GM10248 (cell line): ENCODE measurements around the gene EHD4.

Experiments
- CTCF ChIA-PET: fragments of 300-600 bp; sonication (Branson Sonifier 250); formaldehyde crosslinking; extraction: SDS; loops from one replicate; lab custom pipeline; 2021; ENCODE audit warnings: antibody characterized with exemption; lab: Yijun Ruan, JAX
- POLR2A ChIA-PET: fragments of 350-650 bp; sonication (Branson Sonifier 250); formaldehyde crosslinking; extraction: SDS; loops from one replicate; lab custom pipeline; 2020; ENCODE audit warnings: antibody characterized with exemption; lab: Yijun Ruan, JAX
- DNase-seq: peaks from one replicate; pipeline ENCODE4 v3.0.0; 2012; ENCODE audit errors: extremely low spot score
- TF ChIP-seq, protein P1 (sequence below): IDR thresholded peaks from 2 replicates; pipeline ENCODE4 v1.5.1; 2012; ENCODE audit warnings: mild to moderate bottlenecking, low read depth; ENCODE audit errors: extremely low read depth, missing control alignments, control extremely low read depth

Gene EHD4

DNA sequence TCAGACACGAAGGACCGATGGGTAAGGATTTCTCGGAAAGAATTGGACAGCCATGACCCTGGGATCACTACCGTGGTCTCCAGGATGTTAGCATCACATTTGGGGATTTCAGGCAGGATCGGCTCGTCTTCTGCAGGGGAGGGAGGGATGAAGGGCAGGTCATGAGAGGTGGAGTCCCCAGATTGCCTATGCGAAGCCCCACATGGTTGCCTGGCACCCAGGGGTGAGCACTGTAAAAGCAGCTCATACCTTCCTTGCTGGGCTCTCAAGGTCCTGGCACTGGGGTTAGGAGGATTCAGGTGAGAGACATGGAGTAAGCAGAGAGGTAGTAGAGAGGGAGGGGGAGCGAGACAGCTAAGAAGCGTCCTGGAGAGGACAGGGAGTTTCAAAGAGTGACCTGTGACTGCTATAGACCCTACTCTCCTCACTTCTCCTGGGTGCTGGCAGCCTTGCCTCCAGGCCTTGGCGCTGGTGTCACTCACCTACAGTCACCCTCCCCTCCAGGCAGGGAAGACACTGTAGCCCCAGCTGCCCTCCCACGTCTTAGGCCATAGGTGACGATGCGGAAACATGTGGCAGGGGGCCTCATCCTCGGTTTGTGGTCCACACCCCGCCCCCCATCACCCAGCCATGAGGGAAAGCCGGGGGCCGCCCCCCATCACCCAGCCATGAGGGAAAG lies 15.0 kb upstream of the EHD4 start:
- ChIA-PET CTCF (interaction anchor here (4.1 to 9.8 kb wide), 6 partner anchors 15 to 96 kb away, joined by 20 to 133 read pairs (median 61); no protein-coding TSS in a partner anchor), POLR2A (no interaction called here)
- TF ChIP-seq, protein P1, sequence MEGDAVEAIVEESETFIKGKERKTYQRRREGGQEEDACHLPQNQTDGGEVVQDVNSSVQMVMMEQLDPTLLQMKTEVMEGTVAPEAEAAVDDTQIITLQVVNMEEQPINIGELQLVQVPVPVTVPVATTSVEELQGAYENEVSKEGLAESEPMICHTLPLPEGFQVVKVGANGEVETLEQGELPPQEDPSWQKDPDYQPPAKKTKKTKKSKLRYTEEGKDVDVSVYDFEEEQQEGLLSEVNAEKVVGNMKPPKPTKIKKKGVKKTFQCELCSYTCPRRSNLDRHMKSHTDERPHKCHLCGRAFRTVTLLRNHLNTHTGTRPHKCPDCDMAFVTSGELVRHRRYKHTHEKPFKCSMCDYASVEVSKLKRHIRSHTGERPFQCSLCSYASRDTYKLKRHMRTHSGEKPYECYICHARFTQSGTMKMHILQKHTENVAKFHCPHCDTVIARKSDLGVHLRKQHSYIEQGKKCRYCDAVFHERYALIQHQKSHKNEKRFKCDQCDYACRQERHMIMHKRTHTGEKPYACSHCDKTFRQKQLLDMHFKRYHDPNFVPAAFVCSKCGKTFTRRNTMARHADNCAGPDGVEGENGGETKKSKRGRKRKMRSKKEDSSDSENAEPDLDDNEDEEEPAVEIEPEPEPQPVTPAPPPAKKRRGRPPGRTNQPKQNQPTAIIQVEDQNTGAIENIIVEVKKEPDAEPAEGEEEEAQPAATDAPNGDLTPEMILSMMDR = no peak
- no peak for DNase-seq

DNA sequence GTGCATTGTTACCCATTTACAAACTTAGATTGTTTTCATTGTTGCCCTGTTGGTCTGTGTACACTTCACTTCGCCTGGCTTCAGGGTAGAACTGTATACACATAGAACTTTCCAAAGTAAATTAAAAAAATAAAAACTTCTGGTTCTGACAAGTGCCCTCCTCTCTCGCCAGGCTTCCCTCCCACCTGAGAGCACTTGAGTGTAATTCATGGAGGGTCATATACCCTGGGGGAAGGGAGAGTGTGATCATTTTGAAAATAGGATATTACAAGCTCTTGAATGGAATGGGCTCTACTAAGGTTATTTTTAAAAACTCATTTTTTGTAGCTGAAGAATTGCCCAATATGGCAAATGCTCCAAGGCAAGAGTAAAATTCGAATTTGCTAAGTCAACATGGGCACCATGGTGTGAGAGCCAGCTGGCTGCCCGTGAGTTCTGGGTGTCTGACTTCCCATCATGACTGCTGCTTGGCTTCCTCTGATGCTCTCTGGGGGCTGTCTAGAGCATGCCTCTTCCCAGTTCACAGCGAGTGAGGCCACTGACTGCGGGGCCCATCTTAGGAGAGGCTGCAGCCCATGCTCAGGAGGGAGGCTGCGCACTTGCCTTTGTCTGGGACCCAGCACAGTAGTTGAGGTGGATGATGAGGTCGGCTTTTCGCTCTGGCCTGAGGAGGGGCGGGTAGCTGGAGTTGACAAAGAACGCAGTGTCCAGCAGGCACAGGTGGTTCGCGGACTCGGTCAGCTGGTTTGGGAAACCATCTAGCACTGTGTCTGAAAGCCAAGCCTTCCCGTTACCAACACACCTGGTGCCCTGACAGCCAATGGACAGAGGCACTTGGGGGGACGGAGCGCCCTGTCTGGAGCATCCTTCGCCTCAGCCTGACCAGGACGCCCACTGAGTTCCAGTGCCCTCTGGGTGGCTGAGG lies 13.1 kb upstream of the EHD4 start:
- TF ChIP-seq, protein P1 = no peak
- ChIA-PET POLR2A (no interaction called here), CTCF (interaction anchor here (1.2 to 9.8 kb wide), 6 partner anchors 8 to 98 kb away, joined by 4 to 133 read pairs (median 8); partner anchors contain the start of gene EHD4)
- DNase-seq = no peak

DNA sequence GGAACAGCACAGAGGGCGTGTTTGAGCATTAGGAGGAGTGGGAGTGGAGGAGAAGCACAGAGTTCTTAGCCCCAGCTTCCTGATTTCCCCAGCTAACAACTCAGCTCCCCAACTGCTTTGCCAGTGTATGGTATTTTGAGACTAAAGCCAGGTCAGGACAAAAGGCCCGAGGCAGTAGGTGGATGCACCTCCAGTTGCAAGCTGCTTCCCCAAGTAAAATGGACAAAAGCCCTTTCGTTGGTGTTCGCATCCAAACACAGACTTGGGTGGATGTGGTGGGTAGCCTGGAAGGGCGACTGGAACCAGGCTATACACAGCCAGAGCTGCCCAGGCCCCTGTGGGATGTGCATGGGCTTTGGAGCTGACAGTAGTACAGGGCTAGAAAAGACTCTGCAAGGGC lies 12.3 kb upstream of the EHD4 start:
- DNase-seq = no peak
- CTCF ChIA-PET = interaction anchor here (0.6 to 9.8 kb wide), 7 partner anchors 11 to 436 kb away, joined by 3 to 133 read pairs (median 5); partner anchors contain the start of gene EHD4
- TF ChIP-seq, protein P1 = no peak
- POLR2A ChIA-PET = no interaction called here

DNA sequence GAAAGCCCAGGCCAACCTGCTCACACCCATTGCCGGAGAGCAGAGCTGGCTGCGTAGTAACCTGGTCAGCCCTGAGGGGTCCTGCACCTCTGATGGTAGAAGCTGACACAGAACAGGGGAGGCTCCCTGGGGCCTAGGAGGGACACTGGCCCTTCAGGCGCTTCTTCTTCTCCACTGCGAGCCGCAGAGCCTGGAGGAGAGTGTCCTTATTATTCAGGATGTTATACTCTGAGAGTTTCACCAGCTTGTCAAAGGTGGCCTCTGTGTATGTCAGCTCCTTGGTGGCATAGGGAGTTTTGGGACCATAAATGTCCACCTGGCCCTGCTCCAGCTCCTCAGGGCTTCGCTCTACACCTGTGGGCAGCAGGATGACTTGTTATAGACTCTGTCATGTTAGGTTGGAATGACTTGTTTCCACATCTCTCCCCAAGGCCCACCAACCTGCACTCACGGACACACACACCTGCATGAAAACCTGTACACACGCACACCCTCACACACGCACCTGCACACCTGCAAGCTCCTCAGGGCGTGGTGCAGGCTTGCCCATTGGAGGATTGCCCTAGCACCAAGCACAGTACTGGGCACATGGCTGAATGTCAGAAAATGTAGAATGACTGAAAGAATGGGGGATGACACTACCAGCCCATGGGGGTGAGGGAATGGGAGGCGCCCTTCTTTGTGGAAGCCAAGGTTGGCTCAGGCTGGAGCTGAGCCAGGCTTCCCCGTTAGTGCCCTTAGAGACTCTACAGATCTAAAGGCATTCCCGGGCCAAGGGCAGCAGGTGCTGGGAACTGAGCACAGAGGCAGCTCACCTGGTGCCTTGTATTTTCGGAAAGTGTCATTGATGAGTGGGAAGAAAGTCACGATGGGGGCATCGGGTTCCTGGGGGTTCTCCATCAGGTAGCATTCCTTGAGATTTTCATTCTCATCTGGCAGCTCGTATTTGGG lies 11.5 kb upstream of the EHD4 start:
- TF ChIP-seq, protein P1 = no peak
- ChIA-PET POLR2A (no interaction called here), CTCF (interaction anchor here (0.6 to 9.8 kb wide), 9 partner anchors 9 to 436 kb away, joined by 3 to 133 read pairs (median 4); partner anchors contain the start of gene EHD4)
- no peak for DNase-seq

DNA sequence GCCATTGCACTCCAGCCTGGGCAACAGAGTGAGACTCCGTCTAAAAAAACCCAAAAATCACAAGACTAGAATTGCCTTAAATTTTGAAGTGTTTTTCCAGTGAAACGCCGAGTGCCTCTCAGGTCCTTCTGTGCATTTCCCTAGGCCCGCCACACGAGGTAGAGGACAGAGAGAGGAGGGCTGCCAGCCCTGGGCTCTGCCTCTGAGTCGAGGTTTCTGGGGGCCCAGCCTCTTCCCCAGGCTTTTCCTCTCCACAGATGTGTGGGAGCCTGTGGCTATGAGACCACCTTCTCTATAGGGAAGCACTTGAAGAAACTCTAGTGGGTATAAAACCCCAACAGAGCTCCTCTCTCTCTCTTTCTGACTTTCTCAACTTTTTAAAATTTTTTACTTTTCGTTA lies 10.9 kb upstream of the EHD4 start:
- POLR2A ChIA-PET = no interaction called here

More for the DNA sequence above, 10.9 kb upstream of the EHD4 start:
- CTCF ChIA-PET = interaction anchor here (0.9 to 9.8 kb wide), 7 partner anchors 9 to 100 kb away, joined by 3 to 133 read pairs (median 6); partner anchors contain the start of gene EHD4
- DNase-seq = no peak
- TF ChIP-seq, protein P1 = no peak
